ENCODE measurements around the gene DTX3.
A peak's percentile ranks its signal among the peaks of the same experiment; 100 is the strongest.

The DTX3 gene

GRCh38 chr12:57590864-57591781, 13.5 kb upstream of the DTX3 start, which contains the start of gene PIP4K2C:
PIP4K2C (plus strand) TSS chr12:57591192; CDS start chr12:57591290, 98 bp downstream.
- H3K4me3 ChIP-seq (ENCODE audit: insufficient read depth, low read depth, low read length, poor library complexity, severe bottlenecking) = peak within 1 kb of the TSS; percentile 71

GRCh38 chr12:57591782-57592325, 12.8 kb upstream of the DTX3 start:
- Histone ChIP-seq H3K36me3 (ENCODE audit: control insufficient read depth, insufficient read depth, low read length) (peaks cover 17% of the 10 kb centered on the region), H3K27ac (ENCODE audit: insufficient read depth, low read length, poor library complexity, severe bottlenecking) (no peak overlapping the region), H3K9me3 (ENCODE audit: control insufficient read depth, low read length) (no peaks in the 10 kb centered on the region), H3K4me1 (ENCODE audit: control insufficient read depth, insufficient read depth, low read length, poor library complexity, severe bottlenecking) (peaks cover 18% of the 10 kb centered on the region), H3K4me3 (ENCODE audit: insufficient read depth, low read depth, low read length, poor library complexity, severe bottlenecking) (peak overlapping the region; percentile 71), H3K27me3 (replicated peaks; ENCODE audit: control insufficient read depth, insufficient read depth, low read length, poor library complexity, severe bottlenecking) (no peaks in the 10 kb centered on the region)
- no peak for DNase-seq

More at GRCh38 chr12:57590864-57591781, 13.5 kb upstream of the DTX3 start, which contains the start of gene PIP4K2C:
- DNase-seq = peak; percentile 68 to 82 (median 73)
- Histone ChIP-seq H3K9me3 (ENCODE audit: control insufficient read depth, low read length) (no peaks in the 10 kb centered on the region), H3K27me3 (replicated peaks; ENCODE audit: control insufficient read depth, insufficient read depth, low read length, poor library complexity, severe bottlenecking) (no peaks in the 10 kb centered on the region), H3K36me3 (ENCODE audit: control insufficient read depth, insufficient read depth, low read length) (peaks cover 11% of the 10 kb centered on the region), H3K4me1 (ENCODE audit: control insufficient read depth, insufficient read depth, low read length, poor library complexity, severe bottlenecking) (peaks cover 18% of the 10 kb centered on the region), H3K27ac (ENCODE audit: insufficient read depth, low read length, poor library complexity, severe bottlenecking) (peak within 1 kb of the TSS; percentile 61)

- no peaks in the 10 kb centered on the region for H3K27me3 ChIP-seq (replicated peaks; ENCODE audit: control insufficient read depth, insufficient read depth, low read length, poor library complexity, severe bottlenecking)
- H3K36me3 ChIP-seq (ENCODE audit: control insufficient read depth, insufficient read depth, low read length) = peaks cover 22% of the 10 kb centered on the region
- no peak overlapping the region for H3K4me3 ChIP-seq (ENCODE audit: insufficient read depth, low read depth, low read length, poor library complexity, severe bottlenecking)
- H3K27ac ChIP-seq (ENCODE audit: insufficient read depth, low read length, poor library complexity, severe bottlenecking) = no peak overlapping the region
- H3K4me1 ChIP-seq (ENCODE audit: control insufficient read depth, insufficient read depth, low read length, poor library complexity, severe bottlenecking) = peaks cover 18% of the 10 kb centered on the region
- no peak for DNase-seq
- H3K9me3 ChIP-seq (ENCODE audit: control insufficient read depth, low read length) = no peaks in the 10 kb centered on the region
Observed at GRCh38 chr12:57592551-57593165, 12.0 kb upstream of the DTX3 start.

GRCh38 chr12:57593187-57593586, 11.4 kb upstream of the DTX3 start:
- no peak for DNase-seq
- H3K4me3 ChIP-seq (ENCODE audit: insufficient read depth, low read depth, low read length, poor library complexity, severe bottlenecking) = no peak overlapping the region
- H3K4me1 ChIP-seq (ENCODE audit: control insufficient read depth, insufficient read depth, low read length, poor library complexity, severe bottlenecking) = peaks cover 18% of the 10 kb centered on the region
- no peaks in the 10 kb centered on the region for H3K27me3 ChIP-seq (replicated peaks; ENCODE audit: control insufficient read depth, insufficient read depth, low read length, poor library complexity, severe bottlenecking)
- H3K36me3 ChIP-seq (ENCODE audit: control insufficient read depth, insufficient read depth, low read length) = peaks cover 22% of the 10 kb centered on the region
- no peaks in the 10 kb centered on the region for H3K9me3 ChIP-seq (ENCODE audit: control insufficient read depth, low read length)
- no peak overlapping the region for H3K27ac ChIP-seq (ENCODE audit: insufficient read depth, low read length, poor library complexity, severe bottlenecking)

- no peak overlapping the region for H3K4me3 ChIP-seq (ENCODE audit: insufficient read depth, low read depth, low read length, poor library complexity, severe bottlenecking)
- peaks cover 55% of the 10 kb centered on the region for H3K36me3 ChIP-seq (ENCODE audit: control insufficient read depth, insufficient read depth, low read length)
- H3K4me1 ChIP-seq (ENCODE audit: control insufficient read depth, insufficient read depth, low read length, poor library complexity, severe bottlenecking) = peaks cover 12% of the 10 kb centered on the region
- no peaks in the 10 kb centered on the region for H3K9me3 ChIP-seq (ENCODE audit: control insufficient read depth, low read length)
- no peak for DNase-seq
- H3K27me3 ChIP-seq (replicated peaks; ENCODE audit: control insufficient read depth, insufficient read depth, low read length, poor library complexity, severe bottlenecking) = no peaks in the 10 kb centered on the region
- no peak overlapping the region for H3K27ac ChIP-seq (ENCODE audit: insufficient read depth, low read length, poor library complexity, severe bottlenecking)
Observed at GRCh38 chr12:57600395-57600794, 4.2 kb upstream of the DTX3 start.

GRCh38 chr12:57602544-57602943, 2.1 kb upstream of the DTX3 start:
- Histone ChIP-seq H3K36me3 (ENCODE audit: control insufficient read depth, insufficient read depth, low read length) (peaks cover 37% of the 10 kb centered on the region), H3K4me1 (ENCODE audit: control insufficient read depth, insufficient read depth, low read length, poor library complexity, severe bottlenecking) (peaks cover 12% of the 10 kb centered on the region), H3K27ac (ENCODE audit: insufficient read depth, low read length, poor library complexity, severe bottlenecking) (no peak overlapping the region), H3K27me3 (replicated peaks; ENCODE audit: control insufficient read depth, insufficient read depth, low read length, poor library complexity, severe bottlenecking) (no peaks in the 10 kb centered on the region), H3K9me3 (ENCODE audit: control insufficient read depth, low read length) (no peaks in the 10 kb centered on the region), H3K4me3 (ENCODE audit: insufficient read depth, low read depth, low read length, poor library complexity, severe bottlenecking) (no peak overlapping the region)
- DNase-seq = no peak

- Histone ChIP-seq H3K9me3 (ENCODE audit: control insufficient read depth, low read length) (no peaks in the 10 kb centered on the region), H3K27ac (ENCODE audit: insufficient read depth, low read length, poor library complexity, severe bottlenecking) (no peak overlapping the region), H3K27me3 (replicated peaks; ENCODE audit: control insufficient read depth, insufficient read depth, low read length, poor library complexity, severe bottlenecking) (no peaks in the 10 kb centered on the region), H3K4me3 (ENCODE audit: insufficient read depth, low read depth, low read length, poor library complexity, severe bottlenecking) (no peak overlapping the region), H3K36me3 (ENCODE audit: control insufficient read depth, insufficient read depth, low read length) (peaks cover 37% of the 10 kb centered on the region), H3K4me1 (ENCODE audit: control insufficient read depth, insufficient read depth, low read length, poor library complexity, severe bottlenecking) (peaks cover 12% of the 10 kb centered on the region)
- DNase-seq = no peak
Observed at GRCh38 chr12:57603324-57603723, 1.3 kb upstream of the DTX3 start.

GRCh38 chr12:57603815-57604453, 690 bp upstream of the DTX3 start:
- Histone ChIP-seq H3K27me3 (replicated peaks; ENCODE audit: control insufficient read depth, insufficient read depth, low read length, poor library complexity, severe bottlenecking) (no peaks in the 10 kb centered on the region), H3K9me3 (ENCODE audit: control insufficient read depth, low read length) (no peaks in the 10 kb centered on the region), H3K4me1 (ENCODE audit: control insufficient read depth, insufficient read depth, low read length, poor library complexity, severe bottlenecking) (peaks cover 12% of the 10 kb centered on the region), H3K4me3 (ENCODE audit: insufficient read depth, low read depth, low read length, poor library complexity, severe bottlenecking) (peak overlapping the region; percentile 65), H3K27ac (ENCODE audit: insufficient read depth, low read length, poor library complexity, severe bottlenecking) (peak overlapping the region; percentile 54), H3K36me3 (ENCODE audit: control insufficient read depth, insufficient read depth, low read length) (peaks cover 33% of the 10 kb centered on the region)
- no peak for DNase-seq

GRCh38 chr12:57604992-57605810, 577 bp downstream of the DTX3 start:
- no peak overlapping the region for H3K27ac ChIP-seq (ENCODE audit: insufficient read depth, low read length, poor library complexity, severe bottlenecking)
- no peaks in the 10 kb centered on the region for H3K9me3 ChIP-seq (ENCODE audit: control insufficient read depth, low read length)
- H3K4me1 ChIP-seq (ENCODE audit: control insufficient read depth, insufficient read depth, low read length, poor library complexity, severe bottlenecking) = peaks cover 14% of the 10 kb centered on the region
- peaks cover 21% of the 10 kb centered on the region for H3K36me3 ChIP-seq (ENCODE audit: control insufficient read depth, insufficient read depth, low read length)
- H3K27me3 ChIP-seq (replicated peaks; ENCODE audit: control insufficient read depth, insufficient read depth, low read length, poor library complexity, severe bottlenecking) = no peaks in the 10 kb centered on the region
- peak overlapping the region; percentile 65 for H3K4me3 ChIP-seq (ENCODE audit: insufficient read depth, low read depth, low read length, poor library complexity, severe bottlenecking)
- DNase-seq = no peak

All from effector memory CD4-positive, alpha-beta T cell (primary cell).